D721Med (cell line): ENCODE results near the gene TSC22D3.
"Not testable (repeated sequence)": the region's sequence is repeated elsewhere in the genome, so short reads cannot be mapped to it uniquely, and the experiment has no call there.

Experiments
- DNase-seq: peaks from one replicate; pipeline ENCODE4 v3.0.0; 2011; ENCODE audit warnings: low spot score; ENCODE audit not compliant: insufficient read length
- FAIRE-seq: peaks from 2 replicates; lab custom pipeline; 2011; peaks lifted over from hg19 to GRCh38; lab: Jason Lieb, UNC
- CTCF ChIP-seq: IDR thresholded peaks from 2 replicates; pipeline ENCODE4 v1.5.1; 2012; ENCODE audit warnings: mild to moderate bottlenecking, control low read depth; ENCODE audit not compliant: insufficient read depth; ENCODE audit errors: missing control alignments

TSC22D3 gene

GRCh38 chrX:107674480-107675364, 100.9 kb downstream of the TSC22D3 start:
- TF ChIP-seq CTCF = no peak

GRCh38 chrX:107673933-107674479, 101.6 kb downstream of the TSC22D3 start:
- FAIRE-seq = no peak
- DNase-seq = no peak
- TF ChIP-seq CTCF = no peak

More at GRCh38 chrX:107674480-107675364, 100.9 kb downstream of the TSC22D3 start:
- DNase-seq (no peak), FAIRE-seq (no peak)

- FAIRE-seq = no peak
- TF ChIP-seq CTCF = no peak
- no peak for DNase-seq
These were observed 102.2 kb downstream of the TSC22D3 start for GRCh38 chrX:107673431-107673830.

- no peak for DNase-seq
- peak; percentile 47 for TF ChIP-seq CTCF
- FAIRE-seq = no peak
These were observed 102.6 kb downstream of the TSC22D3 start for GRCh38 chrX:107672955-107673378.

GRCh38 chrX:107671256-107671655, 104.3 kb downstream of the TSC22D3 start:
- DNase-seq, FAIRE-seq: not testable (repeated sequence)

- DNase-seq (no peak), FAIRE-seq (no peak)
- TF ChIP-seq CTCF = no peak
These were observed 105.5 kb downstream of the TSC22D3 start for GRCh38 chrX:107669885-107670628.

- FAIRE-seq = no peak
- TF ChIP-seq CTCF = no peak
- DNase-seq = no peak
These were observed 106.3 kb downstream of the TSC22D3 start for GRCh38 chrX:107669261-107669660.

GRCh38 chrX:107668710-107669109, 106.9 kb downstream of the TSC22D3 start:
- FAIRE-seq, DNase-seq: not testable (repeated sequence)
